ENCODE data around the gene SLC39A7. TPM values are rescaled to one million over a fixed set of nuclear protein-coding genes. Genes with fewer than 3 reads are reported as not detected.

The SLC39A7 gene
- total and polyA plus RNA-seq, 11 donors: 39.9 to 197 (median 55.3) TPM

- Histone ChIP-seq H3K4me1 (peaks cover 0 to under 1% (median 0%) of the 10 kb centered on the region in 12 donors), H3K27ac (no peak overlapping the region), H3K9me3 (no peaks in the 10 kb centered on the region), H3K27me3 (no peaks in the 10 kb centered on the region), H3K36me3 (no peaks in the 10 kb centered on the region), H3K4me3 (no peak overlapping the region)
- TF ChIP-seq POLR2A (IDR thresholded peaks at IDR 0.05): no peak
- TF ChIP-seq, protein P1, sequence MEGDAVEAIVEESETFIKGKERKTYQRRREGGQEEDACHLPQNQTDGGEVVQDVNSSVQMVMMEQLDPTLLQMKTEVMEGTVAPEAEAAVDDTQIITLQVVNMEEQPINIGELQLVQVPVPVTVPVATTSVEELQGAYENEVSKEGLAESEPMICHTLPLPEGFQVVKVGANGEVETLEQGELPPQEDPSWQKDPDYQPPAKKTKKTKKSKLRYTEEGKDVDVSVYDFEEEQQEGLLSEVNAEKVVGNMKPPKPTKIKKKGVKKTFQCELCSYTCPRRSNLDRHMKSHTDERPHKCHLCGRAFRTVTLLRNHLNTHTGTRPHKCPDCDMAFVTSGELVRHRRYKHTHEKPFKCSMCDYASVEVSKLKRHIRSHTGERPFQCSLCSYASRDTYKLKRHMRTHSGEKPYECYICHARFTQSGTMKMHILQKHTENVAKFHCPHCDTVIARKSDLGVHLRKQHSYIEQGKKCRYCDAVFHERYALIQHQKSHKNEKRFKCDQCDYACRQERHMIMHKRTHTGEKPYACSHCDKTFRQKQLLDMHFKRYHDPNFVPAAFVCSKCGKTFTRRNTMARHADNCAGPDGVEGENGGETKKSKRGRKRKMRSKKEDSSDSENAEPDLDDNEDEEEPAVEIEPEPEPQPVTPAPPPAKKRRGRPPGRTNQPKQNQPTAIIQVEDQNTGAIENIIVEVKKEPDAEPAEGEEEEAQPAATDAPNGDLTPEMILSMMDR (IDR thresholded peaks at IDR 0.05): no peak
- intact Hi-C loops (cut with DNase I): no loop called here
- WGBS, 4 donors: 87 to 90% (median 88%) methylated on average over 19 of the region's 19 CpGs
- DNase-seq (no peak), ATAC-seq (no peak)
Measured at GRCh38 chr6:33167374-33168283, 33.0 kb upstream of the SLC39A7 start.

DNA sequence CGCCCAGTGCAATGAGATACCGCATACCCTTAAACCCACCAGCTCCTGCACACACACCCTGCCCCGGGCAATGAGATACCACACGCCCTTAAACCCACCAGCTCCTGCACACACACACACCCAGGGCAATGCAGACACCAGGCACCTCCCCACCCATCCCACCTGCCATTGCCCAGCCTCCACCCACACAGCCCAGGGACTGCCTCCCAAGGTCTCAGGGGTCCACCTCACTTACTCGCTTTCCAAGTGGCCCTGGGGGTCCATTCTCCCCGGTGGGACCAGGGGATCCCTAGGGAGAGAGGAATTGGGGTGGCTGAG, 32.4 kb upstream of the SLC39A7 start:
- WGBS, 4 donors: 71 to 92% (median 85%) methylated on average over 6 of the region's 6 CpGs

GRCh38 chr6:33168639-33169038, 32.0 kb upstream of the SLC39A7 start:
- Histone ChIP-seq H3K27me3 (no peaks in the 10 kb centered on the region), H3K9me3 (no peaks in the 10 kb centered on the region), H3K4me1 (no peaks in the 10 kb centered on the region), H3K4me3 (no peak overlapping the region), H3K27ac (no peak overlapping the region), H3K36me3 (no peaks in the 10 kb centered on the region)
- ATAC-seq: no peak
- DNase-seq: no peak
- WGBS, 4 donors: 69 to 83% (median 73%) methylated on average over 5 of the region's 5 CpGs
- TF ChIP-seq, protein P1 (IDR thresholded peaks at IDR 0.05): no peak
- intact Hi-C loops (cut with DNase I): no loop called here

More for the DNA sequence above, 32.4 kb upstream of the SLC39A7 start:
- no peak for DNase-seq
- Histone ChIP-seq H3K4me1 (no peaks in the 10 kb centered on the region), H3K36me3 (no peaks in the 10 kb centered on the region), H3K9me3 (no peaks in the 10 kb centered on the region), H3K27me3 (no peaks in the 10 kb centered on the region), H3K27ac (no peak overlapping the region), H3K4me3 (no peak overlapping the region)
- no peak for ATAC-seq
- intact Hi-C loops (cut with DNase I): no loop called here
- TF ChIP-seq POLR2A (IDR thresholded peaks at IDR 0.05): no peak

GRCh38 chr6:33169291-33170175, 31.1 kb upstream of the SLC39A7 start:
- ATAC-seq: no peak
- no peak for TF ChIP-seq POLR2A (IDR thresholded peaks at IDR 0.05)
- TF ChIP-seq, protein P1 (IDR thresholded peaks at IDR 0.05): no peak
- DNase-seq: no peak

More at GRCh38 chr6:33169291-33170175, 31.1 kb upstream of the SLC39A7 start:
- H3K36me3 ChIP-seq: no peaks in the 10 kb centered on the region
- intact Hi-C loops (cut with DNase I): no loop called here
- no peak overlapping the region for H3K27ac ChIP-seq
- no peak overlapping the region for H3K4me3 ChIP-seq
- 90 to 97% (median 97%) methylated on average over 7 to 10 of the region's 10 CpGs for WGBS, 4 donors
- H3K27me3 ChIP-seq: no peaks in the 10 kb centered on the region
- H3K4me1 ChIP-seq: no peaks in the 10 kb centered on the region
- H3K9me3 ChIP-seq: no peaks in the 10 kb centered on the region
